SK-N-MC (cell line): ENCODE data around the gene FAM111B.
A peak's percentile ranks its signal among the peaks of the same experiment; 100 is the strongest.

Source experiments
- DNase-seq: peaks from one replicate; pipeline ENCODE4 v3.0.0-alpha.2; 2011; ENCODE audit warnings: low read depth, low spot score
- H3K27ac ChIP-seq: fragments of 200-600 bp; sonication (generic); 2 replicates; pipeline ENCODE4 v1.5.1; 2016; ENCODE audit warnings: mixed run types
- H3K36me3 ChIP-seq: fragments of 200-600 bp; sonication (generic); 2 replicates; pipeline ENCODE4 v1.6.1; 2017; ENCODE audit warnings: antibody characterized with exemption, low read length, mixed read lengths; ENCODE audit not compliant: insufficient read depth
- H3K4me3 ChIP-seq: fragments of 200-600 bp; sonication (generic); 2 replicates; pipeline ENCODE4 v1.5.1; 2016
- H3K9ac ChIP-seq: fragments of 200-600 bp; sonication (generic); 2 replicates; pipeline ENCODE4 v1.8.0; 2017; ENCODE audit warnings: mixed run types, mixed read lengths; ENCODE audit not compliant: insufficient read length
- H3K9me3 ChIP-seq: fragments of 200-600 bp; sonication (generic); 2 replicates; pipeline ENCODE4 v1.6.1; 2017; ENCODE audit warnings: low read depth, mild to moderate bottlenecking, antibody characterized with exemption, low read length, moderate library complexity, mixed read lengths
- EZH2 ChIP-seq: fragments of 200-600 bp; sonication (generic); IDR thresholded peaks from one replicate; pipeline ENCODE4 v1.6.1; 2017; ENCODE audit warnings: antibody characterized with exemption
- FOXP2 ChIP-seq: optimal IDR thresholded peaks from 2 replicates; pipeline ENCODE3; 2011; ENCODE audit warnings: mild to moderate bottlenecking, moderate library complexity; ENCODE audit not compliant: insufficient read depth; ENCODE audit errors: extremely low read length, control extremely low read depth
- POLR2AphosphoS5 ChIP-seq: IDR thresholded peaks from 2 replicates; pipeline ENCODE4 v1.6.1; 2012; ENCODE audit warnings: mild to moderate bottlenecking, low read depth, low read length, borderline replicate concordance

FAM111B gene

DNA sequence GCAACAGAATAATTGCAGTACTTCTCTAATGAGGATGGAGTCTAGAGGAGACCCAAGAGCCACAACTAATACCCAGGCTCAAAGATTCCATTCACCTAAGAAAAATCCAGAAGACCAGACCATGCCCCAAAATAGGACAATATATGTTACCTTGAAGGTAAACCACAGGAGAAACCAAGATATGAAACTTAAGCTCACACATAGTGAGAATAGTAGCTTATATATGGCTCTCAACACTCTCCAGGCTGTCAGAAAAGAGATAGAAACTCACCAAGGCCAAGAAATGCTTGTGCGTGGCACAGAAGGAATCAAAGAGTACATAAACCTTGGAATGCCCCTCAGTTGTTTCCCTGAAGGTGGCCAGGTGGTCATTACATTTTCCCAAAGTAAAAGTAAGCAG, 44.7 kb downstream of the FAM111B start:
- peaks cover 3% of the 10 kb centered on the region; the same call in 1 of the 2 replicates for H3K36me3 ChIP-seq
- DNase-seq, result no peak
- no peak for TF ChIP-seq FOXP2
- TF ChIP-seq EZH2, result no peak
- no peak for TF ChIP-seq POLR2AphosphoS5

GRCh38 chr11:59152312-59152951, 45.4 kb downstream of the FAM111B start:
- Histone ChIP-seq H3K9ac (no peak overlapping the region), H3K9me3 (no peaks in the 10 kb centered on the region), H3K4me3 (no peak overlapping the region), H3K27ac (no peak overlapping the region), H3K36me3 (peaks cover 3% of the 10 kb centered on the region; the same call in 1 of the 2 replicates)
- no peak for DNase-seq
- no peak for TF ChIP-seq POLR2AphosphoS5
- TF ChIP-seq FOXP2, result no peak
- no peak for TF ChIP-seq EZH2

More for the DNA sequence above, 44.7 kb downstream of the FAM111B start:
- Histone ChIP-seq H3K4me3 (no peak overlapping the region), H3K9me3 (no peaks in the 10 kb centered on the region), H3K9ac (no peak overlapping the region), H3K27ac (no peak overlapping the region)

GRCh38 chr11:59154610-59155009, 47.6 kb downstream of the FAM111B start:
- Histone ChIP-seq H3K27ac (no peak overlapping the region), H3K4me3 (no peak overlapping the region), H3K9me3 (no peaks in the 10 kb centered on the region), H3K36me3 (no peaks in the 10 kb centered on the region), H3K9ac (no peak overlapping the region)
- no peak for TF ChIP-seq FOXP2
- TF ChIP-seq POLR2AphosphoS5, result no peak
- no peak for DNase-seq

DNA sequence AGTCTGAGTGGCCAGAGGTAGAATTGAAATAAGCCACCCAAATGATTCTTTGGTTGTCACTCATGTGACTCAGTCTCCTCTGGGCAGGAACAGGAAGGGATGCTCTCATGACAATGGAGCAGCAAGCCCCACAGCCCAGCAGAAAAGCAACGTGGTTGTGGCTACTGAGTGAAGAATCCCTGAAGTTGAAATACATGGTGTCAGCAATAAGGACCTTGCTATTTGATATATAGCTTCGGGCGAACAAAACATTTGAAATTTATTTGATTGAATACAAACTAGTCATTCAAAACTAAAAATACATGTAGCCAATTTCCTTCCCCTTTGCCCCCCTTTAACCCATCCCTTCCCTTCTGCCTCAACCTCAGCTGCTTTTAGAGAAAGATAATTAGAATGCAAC, 50.4 kb downstream of the FAM111B start:
- no peak overlapping the region for H3K4me3 ChIP-seq

DNA sequence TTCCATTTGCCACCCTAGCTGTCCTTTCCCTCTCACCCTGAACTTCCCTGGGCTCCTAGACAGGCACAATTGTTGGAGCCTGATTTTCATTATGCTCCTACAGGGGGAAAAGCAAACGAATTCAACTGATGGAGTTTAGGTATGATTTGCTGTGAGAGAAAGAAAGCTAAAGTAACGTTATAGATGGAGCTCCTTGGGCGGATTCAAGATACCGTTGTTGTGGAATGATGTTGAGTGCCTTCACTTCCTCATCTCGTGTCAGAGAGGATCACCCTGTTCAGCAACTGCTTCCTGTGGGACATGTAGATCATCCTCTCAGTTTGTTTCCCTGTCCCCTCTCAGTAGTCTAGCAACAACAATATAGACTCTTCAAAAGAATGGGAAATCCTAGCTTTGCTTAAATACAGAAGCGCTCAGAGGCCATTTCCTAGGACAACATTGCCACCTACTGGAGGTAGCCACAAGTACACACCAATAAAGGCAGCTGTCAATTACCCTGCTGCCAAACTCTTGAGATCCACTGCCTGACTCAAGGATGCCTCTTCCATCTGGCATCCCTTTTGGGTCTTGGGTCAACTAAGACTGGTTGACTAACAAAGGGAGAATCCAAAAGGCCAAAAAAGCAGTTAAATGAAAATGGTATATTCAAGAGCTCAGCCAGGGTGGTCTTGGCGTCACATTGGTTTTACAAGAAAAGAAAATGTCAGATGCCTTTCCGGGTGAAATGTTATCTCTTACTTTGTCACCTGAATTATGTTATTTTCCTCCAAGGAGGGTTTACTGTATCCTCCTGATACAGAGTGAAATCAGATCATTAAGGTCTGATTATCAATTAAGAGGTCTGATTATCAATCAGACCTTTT, 51.4 kb downstream of the FAM111B start:
- DNase-seq, result no peak
- no peaks in the 10 kb centered on the region for H3K9me3 ChIP-seq
- H3K9ac ChIP-seq, result no peak overlapping the region
- no peak overlapping the region for H3K4me3 ChIP-seq
- TF ChIP-seq POLR2AphosphoS5 (no peak), FOXP2 (no peak), EZH2 (no peak)
- no peaks in the 10 kb centered on the region for H3K36me3 ChIP-seq
- no peak overlapping the region for H3K27ac ChIP-seq

More for the DNA sequence above, 50.4 kb downstream of the FAM111B start:
- TF ChIP-seq EZH2 (no peak), POLR2AphosphoS5 (no peak), FOXP2 (no peak)
- H3K9me3 ChIP-seq, result no peaks in the 10 kb centered on the region
- DNase-seq, result no peak
- no peak overlapping the region for H3K27ac ChIP-seq
- no peak overlapping the region for H3K9ac ChIP-seq
- H3K36me3 ChIP-seq, result no peaks in the 10 kb centered on the region

- Histone ChIP-seq H3K27ac (no peak overlapping the region), H3K9me3 (no peaks in the 10 kb centered on the region), H3K4me3 (no peak overlapping the region), H3K36me3 (no peaks in the 10 kb centered on the region), H3K9ac (no peak overlapping the region)
- DNase-seq, result no peak
- TF ChIP-seq FOXP2 (no peak), EZH2 (no peak), POLR2AphosphoS5 (no peak)
Measured at GRCh38 chr11:59164028-59164427, 57.0 kb downstream of the FAM111B start.

GRCh38 chr11:59171508-59172322, 64.7 kb downstream of the FAM111B start, which contains the start of gene DTX4:
Gene DTX4 (plus strand): TSS chr11:59172132. CDS start chr11:59172596, 464 bp downstream.
- TF ChIP-seq EZH2, result no peak
- no peak for TF ChIP-seq POLR2AphosphoS5
- no peak for TF ChIP-seq FOXP2
- Histone ChIP-seq H3K36me3 (no peaks in the 10 kb centered on the region), H3K27ac (no peak within 1 kb of the TSS), H3K4me3 (peak within 1 kb of the TSS; percentile 81), H3K9me3 (no peaks in the 10 kb centered on the region), H3K9ac (no peak within 1 kb of the TSS)
- no peak for DNase-seq

- H3K4me3 ChIP-seq, result peak overlapping the region; percentile 81
- no peak for TF ChIP-seq POLR2AphosphoS5
- TF ChIP-seq EZH2, result peak; percentile 29
- no peaks in the 10 kb centered on the region for H3K36me3 ChIP-seq
- no peaks in the 10 kb centered on the region for H3K9me3 ChIP-seq
- H3K9ac ChIP-seq, result no peak overlapping the region
- no peak overlapping the region for H3K27ac ChIP-seq
- no peak for DNase-seq
Measured at GRCh38 chr11:59172345-59173079, 65.5 kb downstream of the FAM111B start.
